H1 (cell line): ENCODE results near the gene ABI3BP. TPM values are rescaled to one million over a fixed set of nuclear protein-coding genes. Genes with fewer than 3 reads are reported as not detected.

Experiments used
- CTCF ChIA-PET: fragments of 300-600 bp; sonication (Branson Sonifier 250); formaldehyde crosslinking; loops from one replicate; lab custom pipeline; 2021; ENCODE audit not compliant: partially characterized antibody; lab: Charles Lee
- POLR2A ChIA-PET: fragments of 300-600 bp; sonication (Branson Sonifier 250); formaldehyde crosslinking; loops from one replicate; lab custom pipeline; 2021; ENCODE audit warnings: inconsistent platforms; ENCODE audit not compliant: partially characterized antibody; lab: Charles Lee
- DNase-seq, 2 experiments: peaks; one replicate each; pipeline versions ENCODE4 v3.0.0 to v3.0.0-alpha.2; 2010 to 2022; ENCODE audit warnings: low spot score in 2 of 2, low read depth in 1 of 2, mixed read lengths in 1 of 2
- FAIRE-seq: peaks from 2 replicates; lab custom pipeline; 2011; peaks lifted over from hg19 to GRCh38; lab: Jason Lieb, UNC
- H2AFZ ChIP-seq: 2 replicates; pipeline ENCODE4 v1.8.1; 2012; ENCODE audit warnings: low read length, inconsistent platforms
- H2AK5ac ChIP-seq: 2 replicates; pipeline ENCODE4 v1.6.1; 2013; ENCODE audit warnings: low read depth, low read length
- H2BK120ac ChIP-seq: replicated peaks from 2 replicates; pipeline ENCODE3; 2013; ENCODE audit warnings: low read depth, low read length, inconsistent platforms
- H2BK12ac ChIP-seq: 2 replicates; pipeline ENCODE4 v1.6.1; 2013; ENCODE audit warnings: low read depth, low read length
- H2BK15ac ChIP-seq: 2 replicates; pipeline ENCODE4 v1.6.1; 2013; ENCODE audit warnings: low read length
- H2BK20ac ChIP-seq: 2 replicates; pipeline ENCODE4 v1.6.1; 2013; ENCODE audit warnings: low read length
- H2BK5ac ChIP-seq: 2 replicates; pipeline ENCODE4 v1.6.1; 2013; ENCODE audit warnings: low read depth, low read length
- H3K14ac ChIP-seq: 2 replicates; pipeline ENCODE4 v1.6.1; 2013; ENCODE audit warnings: inconsistent platforms; ENCODE audit not compliant: insufficient read length
- H3K18ac ChIP-seq: 2 replicates; pipeline ENCODE4 v1.6.1; 2013; ENCODE audit warnings: low read length; ENCODE audit errors: extremely low read depth
- H3K23ac ChIP-seq: 2 replicates; pipeline ENCODE4 v1.6.1; 2013; ENCODE audit warnings: inconsistent platforms; ENCODE audit not compliant: insufficient read length
- H3K23me2 ChIP-seq: 2 replicates; pipeline ENCODE4 v1.6.1; 2013; ENCODE audit warnings: low read depth, low read length
- H3K27ac ChIP-seq: 2 replicates; pipeline ENCODE4 v1.6.1; 2011; ENCODE audit warnings: low read depth, low read length, inconsistent platforms
- H3K27me3 ChIP-seq, 4 experiments: replicated peaks in 1 of 4; 1 replicate in 1 of 4; 2 replicates in 3 of 4; pipeline versions ENCODE4 v1.6.1 to v1.8.1; 2011 to 2013; ENCODE audit warnings: low read length in 3 of 4, mild to moderate bottlenecking in 3 of 4, inconsistent platforms in 2 of 4, mixed read lengths in 2 of 4, moderate library complexity in 1 of 4; ENCODE audit not compliant: control insufficient read depth in 3 of 4, insufficient read depth in 3 of 4; ENCODE audit errors: extremely low read depth in 1 of 4
- H3K36me3 ChIP-seq, 4 experiments: 2 replicates each; pipeline versions ENCODE4 v1.6.1 to v1.8.1; 2011 to 2013; ENCODE audit warnings: mild to moderate bottlenecking in 4 of 4, low read length in 3 of 4, moderate library complexity in 2 of 4, control low read depth in 1 of 4, inconsistent platforms in 1 of 4; ENCODE audit not compliant: insufficient read depth in 4 of 4, control insufficient read depth in 2 of 4
- H3K4ac ChIP-seq: replicated peaks from 2 replicates; pipeline ENCODE3; 2013; ENCODE audit warnings: low read length, low read depth, mixed read lengths, inconsistent platforms; ENCODE audit not compliant: insufficient read length
- H3K4me1 ChIP-seq, 4 experiments: replicated peaks in 1 of 4; 1 replicate in 1 of 4; 2 replicates in 3 of 4; pipeline versions ENCODE4 v1.6.1 to v1.8.1; 2011 to 2013; ENCODE audit warnings: low read length in 3 of 4, inconsistent platforms in 2 of 4, mixed read lengths in 1 of 4; ENCODE audit not compliant: insufficient read depth in 4 of 4, control insufficient read depth in 3 of 4
- H3K4me2 ChIP-seq, 2 experiments: 2 replicates each; pipeline versions ENCODE4 v1.6.1 to v1.8.1; 2011 to 2013; ENCODE audit warnings: low read depth in 2 of 2, low read length in 2 of 2, control low read depth in 1 of 2, inconsistent platforms in 1 of 2, mild to moderate bottlenecking in 1 of 2; ENCODE audit not compliant: insufficient read depth in 1 of 2
- H3K4me3 ChIP-seq, 4 experiments: fragments of 200-600, 300-600 bp in 1 of 4; sonication (generic), shearing (Covaris generic), sonication (Bioruptor Twin) in 1 of 4; 2 replicates each; pipeline versions ENCODE4 v1.5.1 to v1.8.1; 2011 to 2016; ENCODE audit warnings: low read length in 4 of 4, low read depth in 3 of 4, control low read depth in 2 of 4, inconsistent platforms in 2 of 4, mild to moderate bottlenecking in 2 of 4, mixed read lengths in 1 of 4, moderate library complexity in 1 of 4; ENCODE audit not compliant: insufficient read depth in 2 of 4; ENCODE audit errors: extremely low read depth in 1 of 4
- H3K56ac ChIP-seq: replicated peaks from 2 replicates; pipeline ENCODE3; 2013; ENCODE audit warnings: low read depth, mild to moderate bottlenecking, mixed read lengths, low read length, inconsistent platforms; ENCODE audit not compliant: insufficient read length
- H3K79me1 ChIP-seq: 2 replicates; pipeline ENCODE4 v1.6.1; 2013; ENCODE audit warnings: low read depth, low read length, control low read depth
- H3K79me2 ChIP-seq, 2 experiments: 2 replicates each; pipeline versions ENCODE4 v1.6.1 to v1.8.1; 2012 to 2013; ENCODE audit warnings: low read length in 2 of 2, mild to moderate bottlenecking in 2 of 2, inconsistent platforms in 1 of 2; ENCODE audit not compliant: insufficient read depth in 2 of 2, control insufficient read depth in 1 of 2
- H3K9ac ChIP-seq, 4 experiments: replicated peaks in 1 of 4; 1 replicate in 1 of 4; 2 replicates in 3 of 4; pipeline versions ENCODE4 v1.6.1 to v1.8.1; 2011 to 2013; ENCODE audit warnings: low read depth in 3 of 4, low read length in 3 of 4, control low read depth in 2 of 4, mild to moderate bottlenecking in 2 of 4, moderate library complexity in 2 of 4, inconsistent platforms in 1 of 4; ENCODE audit errors: extremely low read depth in 1 of 4
- H3K9me3 ChIP-seq, 2 experiments: 2 replicates each; pipeline versions ENCODE4 v1.6.1 to v1.8.1; 2012 to 2013; ENCODE audit warnings: mild to moderate bottlenecking in 2 of 2, moderate library complexity in 2 of 2, control low read depth in 1 of 2, inconsistent platforms in 1 of 2, low read depth in 1 of 2, low read length in 1 of 2, mixed read lengths in 1 of 2; ENCODE audit not compliant: insufficient read depth in 2 of 2
- H4K20me1 ChIP-seq, 2 experiments: replicated peaks in 1 of 2; 2 replicates each; pipeline versions ENCODE3 to v1.8.1; 2011 to 2013; ENCODE audit warnings: inconsistent platforms in 2 of 2, low read length in 2 of 2, mild to moderate bottlenecking in 1 of 2; ENCODE audit not compliant: insufficient read depth in 2 of 2, control insufficient read depth in 1 of 2
- H4K5ac ChIP-seq: 2 replicates; pipeline ENCODE4 v1.6.1; 2013; ENCODE audit warnings: low read length, low read depth, mixed read lengths, inconsistent platforms; ENCODE audit not compliant: insufficient read length
- H4K8ac ChIP-seq: 2 replicates; pipeline ENCODE4 v1.8.0; 2013; ENCODE audit warnings: mild to moderate bottlenecking, moderate library complexity, low read length, inconsistent platforms; ENCODE audit not compliant: insufficient read depth; ENCODE audit errors: extremely low read depth
- H4K91ac ChIP-seq: replicated peaks from 2 replicates; pipeline ENCODE3; 2013; ENCODE audit warnings: low read length, mixed read lengths, inconsistent platforms; ENCODE audit not compliant: insufficient read length
- ATF3 ChIP-seq: IDR thresholded peaks from 2 replicates; pipeline ENCODE4 v1.6.1; 2011; ENCODE audit warnings: low read depth, mild to moderate bottlenecking, low read length; ENCODE audit not compliant: insufficient read depth
- BRCA1 ChIP-seq: IDR thresholded peaks from 2 replicates; pipeline ENCODE4 v1.6.1; 2012; ENCODE audit warnings: low read depth, low read length, improper control_type of control experiment
- EGR1 ChIP-seq: IDR thresholded peaks from 2 replicates; pipeline ENCODE4 v1.6.1; 2011; ENCODE audit warnings: low read depth, low read length, borderline replicate concordance
- EZH2 ChIP-seq: fragments of 200-600 bp; sonication (generic); IDR thresholded peaks from 2 replicates; pipeline ENCODE4 v1.7.1; 2012; ENCODE audit warnings: low read depth, mild to moderate bottlenecking, moderate library complexity, low read length, inconsistent platforms; ENCODE audit not compliant: severe bottlenecking
- GABPA ChIP-seq: IDR thresholded peaks from 2 replicates; pipeline ENCODE4 v1.6.1; 2011; ENCODE audit warnings: mild to moderate bottlenecking, low read length, moderate library complexity, borderline replicate concordance; ENCODE audit not compliant: insufficient read depth
- KDM1A ChIP-seq: fragments of 200-600, 300-600 bp; sonication (generic); IDR thresholded peaks from 2 replicates; pipeline ENCODE4 v1.7.1; 2016; ENCODE audit warnings: mild to moderate bottlenecking, low read length, borderline replicate concordance
- KDM5A ChIP-seq: fragments of 200-600 bp; IDR thresholded peaks from 2 replicates; pipeline ENCODE4 v1.7.1; 2012; ENCODE audit warnings: mild to moderate bottlenecking, low read length, inconsistent platforms, mixed read lengths
- MAFK ChIP-seq: IDR thresholded peaks from 2 replicates; pipeline ENCODE4 v1.6.1; 2012; ENCODE audit warnings: low read depth, mild to moderate bottlenecking, improper control_type of control experiment, low read length
- SIRT6 ChIP-seq: IDR thresholded peaks from one replicate; pipeline ENCODE4 v1.7.1; 2012; ENCODE audit warnings: low read length, inconsistent platforms
- SIX5 ChIP-seq: IDR thresholded peaks from 2 replicates; pipeline ENCODE4 v1.6.1; 2011; ENCODE audit warnings: mild to moderate bottlenecking, low read depth, low read length
- SP1 ChIP-seq: IDR thresholded peaks from 2 replicates; pipeline ENCODE4 v1.6.1; 2011; ENCODE audit warnings: low read depth, low read length
- SRF ChIP-seq: IDR thresholded peaks from 2 replicates; pipeline ENCODE4 v1.6.1; 2011; ENCODE audit warnings: mild to moderate bottlenecking, low read depth, low read length, moderate library complexity
- TAF1 ChIP-seq: IDR thresholded peaks from 2 replicates; pipeline ENCODE4 v1.6.1; 2011; ENCODE audit warnings: mild to moderate bottlenecking, low read depth, low read length
- TBP ChIP-seq: IDR thresholded peaks from 2 replicates; pipeline ENCODE4 v1.6.1; 2011; ENCODE audit warnings: low read depth, low read length, improper control_type of control experiment
- TCF12 ChIP-seq: IDR thresholded peaks from 2 replicates; pipeline ENCODE4 v1.6.1; 2011; ENCODE audit warnings: low read depth, mild to moderate bottlenecking, low read length
- YY1 ChIP-seq: IDR thresholded peaks from 2 replicates; pipeline ENCODE4 v1.6.1; 2011; ENCODE audit warnings: low read depth, mild to moderate bottlenecking, low read length
- whole genome bisulfite sequencing, 2 experiments: shearing (Covaris generic) in 1 of 2; methylation state at CpG; one replicate each; pipeline versions ENCODE4 v1.1.6 to v1.1.7; 2013 to 2015; ENCODE audit warnings: low lambda C conversion rate in 2 of 2, mixed read lengths in 2 of 2, inconsistent platforms in 1 of 2, low coverage in 1 of 2, missing lambda C conversion rate in 1 of 2; ENCODE audit not compliant: insufficient replicate concordance in 2 of 2, insufficient coverage in 1 of 2, insufficient read length in 1 of 2; ENCODE audit errors: extremely low coverage in 1 of 2, missing lambda C conversion rate in 1 of 2; 5-methylcytosine and 5-hydroxymethylcytosine counted together
- polyA plus RNA-seq, 7 experiments: library from polyadenylated mRNA; depleted of rRNA in 3 of 7; stranded (reverse) in 5 of 7; unstranded in 2 of 7; fragments of >200 nt in 5 of 7; fragments of 200-250 nt in 2 of 7; gene quantifications; 1 replicate in 5 of 7; 2 replicates in 1 of 7; 4 replicates in 1 of 7; pipeline versions ENCODE4 v1.2.1 to v1.2.3, GENCODE V29; 2011 to 2013; ENCODE audit warnings: missing spikeins in 2 of 7, mixed read lengths in 2 of 7
- total RNA-seq: library from RNA; stranded (reverse); fragmentation: NEBNext Ultra II Directional; extraction: Animal tissue kit (Norgen Biotek cat#: 25700); gene quantifications from 2 replicates; pipeline ENCODE4 v1.2.1, GENCODE V29; 2021

ABI3BP gene
- total and polyA plus RNA-seq, 2 of the 8 experiments (the other 6 are each of a cell fraction or from before 2014, with no cell fraction given): 0.08 to 0.32 TPM

GRCh38 chr3:100775226-100775625 lies 218.0 kb downstream of the ABI3BP start:
- Histone ChIP-seq H4K91ac (no peak overlapping the region), H2BK120ac (no peak overlapping the region), H2BK15ac (no peak overlapping the region), H2BK20ac (no peak overlapping the region), H3K27me3 (peaks cover 0 to 1% (median 0%) of the 10 kb centered on the region in 4 experiments; a peak in 1 of 7 replicates), H3K4me1 (peaks cover 0 to 4% (median 0%) of the 10 kb centered on the region in 4 experiments; a peak in 1 of 7 replicates), H3K4me2 (no peak overlapping the region), H4K8ac (no peak overlapping the region), H3K36me3 (no peaks in the 10 kb centered on the region), H3K56ac (no peak overlapping the region), H4K20me1 (no peaks in the 10 kb centered on the region), H3K4me3 (no peak overlapping the region), H3K9ac (no peak overlapping the region), H3K23me2 (no peaks in the 10 kb centered on the region), H3K14ac (no peak overlapping the region), H3K4ac (no peak overlapping the region), H2AFZ (no peak overlapping the region), H2BK5ac (no peak overlapping the region), H3K79me2 (no peaks in the 10 kb centered on the region), H4K5ac (no peak overlapping the region), H3K18ac (no peak overlapping the region), H3K23ac (no peak overlapping the region), H3K79me1 (no peaks in the 10 kb centered on the region), H2AK5ac (no peak overlapping the region), H3K9me3 (no peaks in the 10 kb centered on the region), H2BK12ac (no peak overlapping the region), H3K27ac (no peak overlapping the region)
- CTCF ChIA-PET: interaction anchor here (0.9 kb wide), 1 partner anchor 31 kb away, joined by 3 read pairs; no protein-coding TSS in a partner anchor
- DNase-seq (no peak), FAIRE-seq (no peak)
- POLR2A ChIA-PET: interaction anchor here (0.8 kb wide), 1 partner anchor 22 kb away, joined by 3 read pairs; no protein-coding TSS in a partner anchor
- WGBS, 2 experiments: 99% methylated on average over 3 of the region's 3 CpGs; no CpG with 5 or more reads in 1 of the 2 experiments
- TF ChIP-seq SRF: no peak
- TF ChIP-seq EZH2: no peak
- no peak for TF ChIP-seq KDM1A
- no peak for TF ChIP-seq GABPA
- TF ChIP-seq ATF3: no peak
- TF ChIP-seq KDM5A: no peak
- TF ChIP-seq SP1: no peak
- no peak for TF ChIP-seq SIRT6
- TF ChIP-seq TBP: no peak
- TF ChIP-seq YY1: no peak
- no peak for TF ChIP-seq TAF1
- no peak for TF ChIP-seq EGR1
- TF ChIP-seq SIX5: no peak
- no peak for TF ChIP-seq TCF12
- TF ChIP-seq BRCA1: no peak
- no peak for TF ChIP-seq MAFK
